ENCODE results near the gene STOX2. TPM values are rescaled to one million over a fixed set of nuclear protein-coding genes. Genes with fewer than 3 reads are reported as not detected.

Gene STOX2
- total and polyA plus RNA-seq, 2 donors (not counting 3 experiments of a cell fraction or from before 2014, with no cell fraction given), result 0.03 to 0.24 TPM

GRCh38 chr4:183887351-183887750 is 17.8 kb upstream of the STOX2 start:
- H3K4me1 ChIP-seq (ENCODE audit: control insufficient read depth, extremely low read depth, insufficient read depth, low read length), result no peaks in the 10 kb centered on the region
- no TSS peak for BruUV-seq (replicated peaks)
- POLR2A ChIA-PET, result no interaction called here
- FAIRE-seq, result no peak
- H3K9me1 ChIP-seq (replicated peaks; ENCODE audit: control insufficient read depth, extremely low read depth, insufficient read depth, low read length), result no peaks in the 10 kb centered on the region
- no peak overlapping the region for H3K27ac ChIP-seq (ENCODE audit: insufficient read depth, low read depth, low read length)
- H3K79me2 ChIP-seq (ENCODE audit: control insufficient read depth, insufficient read depth, low read length), result no peaks in the 10 kb centered on the region
- intact Hi-C loops (cut with micrococcal nuclease), result no loop called here
- H3K36me3 ChIP-seq (ENCODE audit: control insufficient read depth in 2 of 2, extremely low read depth in 1 of 2, insufficient read depth in 2 of 2, low read length in 2 of 2), result no peaks in the 10 kb centered on the region
- H4K20me1 ChIP-seq (replicated peaks; ENCODE audit: control insufficient read depth, extremely low read depth, insufficient read depth, low read length), result no peaks in the 10 kb centered on the region
- CTCF ChIA-PET, result no interaction called here
- no peak overlapping the region for H2AFZ ChIP-seq (ENCODE audit: low read depth, low read length)
- H3K9me3 ChIP-seq (replicated peaks; ENCODE audit: control insufficient read depth, insufficient read depth, low read length), result no peaks in the 10 kb centered on the region
- dilution Hi-C loops (cut with MboI; ENCODE audit: extremely low pct_ligation_motif_present, low sequenced_read_pairs), result no loop called here
- no peak overlapping the region for H3K4me3 ChIP-seq (replicated peaks in 1 of 3; ENCODE audit: insufficient read depth in 1 of 3, low read depth in 1 of 3, low read length in 3 of 3)
- DNase-seq (ENCODE audit: low read depth, low spot score), result no peak
- no peaks in the 10 kb centered on the region for H3K27me3 ChIP-seq (ENCODE audit: control insufficient read depth in 2 of 2, insufficient read depth in 2 of 2, low read length in 2 of 2)
- H3K9ac ChIP-seq (replicated peaks; ENCODE audit: extremely low read depth, insufficient read depth, low read length), result no peak overlapping the region
- TF ChIP-seq POLR2AphosphoS5 (IDR thresholded peaks at IDR 0.05; ENCODE audit: insufficient read depth, low read depth, low read length) (no peak), GATA2 (IDR thresholded peaks at IDR 0.05; ENCODE audit: insufficient read depth, insufficient read length, low read depth, low read length) (no peak), MYC (IDR thresholded peaks at IDR 0.05; ENCODE audit: low read depth, low read length) (no peak), JUN (IDR thresholded peaks at IDR 0.05; ENCODE audit: borderline replicate concordance, insufficient read depth, insufficient read length, low read depth) (no peak), MAX (IDR thresholded peaks at IDR 0.05; ENCODE audit: insufficient read depth, insufficient read length) (no peak), EZH2 (IDR thresholded peaks at IDR 0.05; ENCODE audit: borderline replicate concordance, low read depth, low read length, severe bottlenecking) (no peak), FOS (IDR thresholded peaks at IDR 0.05; ENCODE audit: borderline replicate concordance, insufficient read depth, low read length) (no peak), POLR2A (IDR thresholded peaks at IDR 0.05; ENCODE audit: low read depth, low read length) (no peak), CTCF (IDR thresholded peaks at IDR 0.05; ENCODE audit: extremely low read depth in 1 of 2, insufficient read depth in 1 of 2, low read depth in 1 of 2, low read length in 2 of 2) (no peak)
- H3K4me2 ChIP-seq (ENCODE audit: insufficient read depth, low read length), result no peak overlapping the region
